PC-9 (cell line): ENCODE results near the gene UBE2V1.

ENCODE experiments used
- CTCF ChIP-seq: fragments of 200-600 bp; sonication (generic); conservative IDR thresholded peaks from 2 replicates; pipeline ENCODE4 v1.6.1; 2017; ENCODE audit warnings: mixed run types, antibody characterized with exemption, mild to moderate bottlenecking, moderate library complexity
- EZH2 ChIP-seq: fragments of 200-600 bp; sonication (generic); IDR thresholded peaks from 2 replicates; pipeline ENCODE4 v1.8.0; 2017; ENCODE audit warnings: antibody characterized with exemption, low read depth

- TF ChIP-seq CTCF (no peak), EZH2 (no peak)
Measured at GRCh38 chr20:50100552-50100951, 12.4 kb downstream of the UBE2V1 start.
